Peyer's patch (tissue), 4 donors: ENCODE measurements around the gene HSPA12B.

Experiments
- POLR2A ChIP-seq, 2 donors: fragments of 450-650 bp; IDR thresholded peaks; one replicate each; pipeline ENCODE4 v1.5.1; 2017; ENCODE audit warnings: antibody characterized with exemption in 2 of 2, mild to moderate bottlenecking in 2 of 2, moderate library complexity in 2 of 2
- TF ChIP-seq, protein P1 (sequence below), 6 experiments: fragments of 450-650 bp in 4 of 6; fragments of 200-600 bp in 2 of 6; sonication (generic) in 1 of 6; IDR thresholded peaks; one replicate each; pipeline ENCODE4 v1.5.1; 2017 to 2019; ENCODE audit warnings: antibody characterized with exemption in 6 of 6, mild to moderate bottlenecking in 3 of 6, moderate library complexity in 1 of 6

DNA sequence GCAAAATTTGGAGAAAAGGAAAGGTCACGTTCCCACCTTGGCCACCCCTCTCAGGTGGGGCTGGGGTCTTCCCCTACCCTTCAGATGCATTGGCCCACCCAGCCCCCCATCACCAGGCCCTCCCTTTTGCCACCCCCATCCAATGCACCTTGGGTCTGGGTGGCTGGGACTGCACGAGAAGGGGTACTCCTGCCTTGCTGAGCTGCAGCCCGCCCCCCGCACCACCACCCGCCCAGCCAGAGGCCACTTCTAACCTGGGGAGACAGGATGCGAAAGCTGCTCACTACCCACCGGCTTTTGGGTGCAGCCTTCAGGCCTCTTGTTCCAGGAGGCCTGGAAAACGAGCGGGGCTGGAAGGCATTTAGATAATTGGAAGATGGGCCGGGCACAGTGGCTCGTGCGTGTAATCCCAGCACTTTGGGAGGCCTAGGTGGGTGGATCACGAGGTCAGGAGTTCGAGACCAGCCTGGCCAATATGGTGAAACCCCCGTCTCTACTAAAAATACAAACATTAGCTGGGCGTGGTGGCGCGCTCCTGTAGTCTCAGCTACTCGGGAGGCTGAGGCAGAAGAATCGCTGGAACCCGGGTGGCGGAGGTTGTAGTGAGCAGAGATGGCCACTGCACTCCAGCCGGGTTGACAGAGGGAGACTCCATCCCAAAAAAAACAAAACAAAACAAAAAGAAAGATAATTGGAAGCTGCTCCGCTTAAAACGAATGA, 62.4 kb downstream of the HSPA12B start:
- TF ChIP-seq, protein P1, sequence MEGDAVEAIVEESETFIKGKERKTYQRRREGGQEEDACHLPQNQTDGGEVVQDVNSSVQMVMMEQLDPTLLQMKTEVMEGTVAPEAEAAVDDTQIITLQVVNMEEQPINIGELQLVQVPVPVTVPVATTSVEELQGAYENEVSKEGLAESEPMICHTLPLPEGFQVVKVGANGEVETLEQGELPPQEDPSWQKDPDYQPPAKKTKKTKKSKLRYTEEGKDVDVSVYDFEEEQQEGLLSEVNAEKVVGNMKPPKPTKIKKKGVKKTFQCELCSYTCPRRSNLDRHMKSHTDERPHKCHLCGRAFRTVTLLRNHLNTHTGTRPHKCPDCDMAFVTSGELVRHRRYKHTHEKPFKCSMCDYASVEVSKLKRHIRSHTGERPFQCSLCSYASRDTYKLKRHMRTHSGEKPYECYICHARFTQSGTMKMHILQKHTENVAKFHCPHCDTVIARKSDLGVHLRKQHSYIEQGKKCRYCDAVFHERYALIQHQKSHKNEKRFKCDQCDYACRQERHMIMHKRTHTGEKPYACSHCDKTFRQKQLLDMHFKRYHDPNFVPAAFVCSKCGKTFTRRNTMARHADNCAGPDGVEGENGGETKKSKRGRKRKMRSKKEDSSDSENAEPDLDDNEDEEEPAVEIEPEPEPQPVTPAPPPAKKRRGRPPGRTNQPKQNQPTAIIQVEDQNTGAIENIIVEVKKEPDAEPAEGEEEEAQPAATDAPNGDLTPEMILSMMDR (IDR thresholded peaks at IDR 0.05) = no peak
- no peak for TF ChIP-seq POLR2A (IDR thresholded peaks at IDR 0.05)
